ENCODE results near the gene CDC23.

- TF ChIP-seq CTCF (IDR thresholded peaks at IDR 0.05) (no peak), EP300 (IDR thresholded peaks at IDR 0.05) (no peak), POLR2AphosphoS5 (IDR thresholded peaks at IDR 0.05) (no peak), POLR2A (IDR thresholded peaks at IDR 0.05) (no peak)
Measured at GRCh38 chr5:138188626-138189025, 24.5 kb downstream of the CDC23 start.
